ENCODE measurements around the gene S100A3. TPM values are rescaled to one million over a fixed set of nuclear protein-coding genes. Genes with fewer than 3 reads are reported as not detected.

Gene S100A3
- polyA plus RNA-seq, 3 donors = 0.31 to 0.54 TPM; not detected in 1

DNA sequence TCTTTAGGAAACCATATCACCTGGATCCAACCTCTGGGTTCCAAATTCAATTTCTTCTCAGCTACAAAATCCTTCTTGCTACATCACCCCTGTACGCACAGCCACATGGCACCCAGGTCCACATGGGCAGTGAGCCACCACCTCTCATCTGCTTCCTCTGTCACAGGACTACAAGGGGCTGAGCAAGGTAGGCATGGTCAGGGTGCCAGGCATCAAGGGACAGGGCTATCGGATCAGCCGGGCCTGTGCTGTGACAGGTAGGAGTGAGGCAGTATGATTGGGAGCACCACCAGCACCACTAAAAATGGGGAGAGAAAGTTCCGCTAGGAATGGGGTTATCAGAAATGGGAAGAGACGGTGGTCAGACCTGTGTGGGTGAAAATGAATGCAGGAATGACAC, 42.7 kb downstream of the S100A3 start:
- peaks cover 11% of the 10 kb centered on the region for H3K4me1 Mint-ChIP-seq
- H3K36me3 Mint-ChIP-seq = no peaks in the 10 kb centered on the region
- H3K9me3 Mint-ChIP-seq = no peaks in the 10 kb centered on the region

GRCh38 chr1:153505576-153505975, 43.5 kb downstream of the S100A3 start:
- TF ChIP-seq, protein P1, sequence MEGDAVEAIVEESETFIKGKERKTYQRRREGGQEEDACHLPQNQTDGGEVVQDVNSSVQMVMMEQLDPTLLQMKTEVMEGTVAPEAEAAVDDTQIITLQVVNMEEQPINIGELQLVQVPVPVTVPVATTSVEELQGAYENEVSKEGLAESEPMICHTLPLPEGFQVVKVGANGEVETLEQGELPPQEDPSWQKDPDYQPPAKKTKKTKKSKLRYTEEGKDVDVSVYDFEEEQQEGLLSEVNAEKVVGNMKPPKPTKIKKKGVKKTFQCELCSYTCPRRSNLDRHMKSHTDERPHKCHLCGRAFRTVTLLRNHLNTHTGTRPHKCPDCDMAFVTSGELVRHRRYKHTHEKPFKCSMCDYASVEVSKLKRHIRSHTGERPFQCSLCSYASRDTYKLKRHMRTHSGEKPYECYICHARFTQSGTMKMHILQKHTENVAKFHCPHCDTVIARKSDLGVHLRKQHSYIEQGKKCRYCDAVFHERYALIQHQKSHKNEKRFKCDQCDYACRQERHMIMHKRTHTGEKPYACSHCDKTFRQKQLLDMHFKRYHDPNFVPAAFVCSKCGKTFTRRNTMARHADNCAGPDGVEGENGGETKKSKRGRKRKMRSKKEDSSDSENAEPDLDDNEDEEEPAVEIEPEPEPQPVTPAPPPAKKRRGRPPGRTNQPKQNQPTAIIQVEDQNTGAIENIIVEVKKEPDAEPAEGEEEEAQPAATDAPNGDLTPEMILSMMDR (IDR thresholded peaks at IDR 0.05) = no peak
- no peak overlapping the region for H3K4me3 Mint-ChIP-seq
- no peak overlapping the region for H3K9ac ChIP-seq (ENCODE audit: insufficient read depth, low read length, poor library complexity, severe bottlenecking)
- H3K27me3 Mint-ChIP-seq (ENCODE audit: low read depth in 3 of 3) = peaks cover 0 to 9% (median 4%) of the 10 kb centered on the region in 3 donors
- intact Hi-C loops (cut with micrococcal nuclease) = no loop called here
- no peaks in the 10 kb centered on the region for H3K36me3 ChIP-seq (replicated peaks in 1 of 2; ENCODE audit: control insufficient read depth in 1 of 2, insufficient read depth in 2 of 2, low read length in 2 of 2)
- H3K4me2 ChIP-seq (replicated peaks; ENCODE audit: extremely low read depth, low read length, poor library complexity, severe bottlenecking) = no peak overlapping the region
- H2AFZ ChIP-seq (ENCODE audit: insufficient read depth, low read depth, low read length, poor library complexity, severe bottlenecking) = no peak overlapping the region
- H3K4me3 ChIP-seq (replicated peaks in 1 of 3; ENCODE audit: low read depth in 2 of 3, low read length in 3 of 3) = no peak overlapping the region
- no peaks in the 10 kb centered on the region for H3K9me3 ChIP-seq (replicated peaks in 1 of 2; ENCODE audit: control insufficient read depth in 1 of 2, insufficient read depth in 1 of 2, low read length in 2 of 2)
- no peaks in the 10 kb centered on the region for H4K20me1 ChIP-seq (ENCODE audit: insufficient read depth, low read length)
- H3K4me1 ChIP-seq (ENCODE audit: control insufficient read depth in 1 of 2, insufficient read depth in 2 of 2, low read length in 2 of 2) = no peaks in the 10 kb centered on the region
- WGBS (ENCODE audit: insufficient coverage) = no CpG with 5 or more reads among the region's 1 CpG
- no peaks in the 10 kb centered on the region for H3K36me3 Mint-ChIP-seq
- DNase-seq = no peak
- no peaks in the 10 kb centered on the region for H3K9me3 Mint-ChIP-seq
- peaks cover 4% of the 10 kb centered on the region for H3K4me1 Mint-ChIP-seq
- no peak overlapping the region for H3K27ac ChIP-seq (ENCODE audit: low read depth in 1 of 2, low read length in 2 of 2)
- peak overlapping the region in 1 of 7 donors; percentile 6 for H3K27ac Mint-ChIP-seq
- H3K79me2 ChIP-seq (ENCODE audit: insufficient read depth, low read length) = no peaks in the 10 kb centered on the region
- no peaks in the 10 kb centered on the region for H3K27me3 ChIP-seq (ENCODE audit: control insufficient read depth in 2 of 2, insufficient read depth in 2 of 2, low read length in 2 of 2)

More for the DNA sequence above, 42.7 kb downstream of the S100A3 start:
- no peaks in the 10 kb centered on the region for H3K9me3 ChIP-seq (replicated peaks in 1 of 2; ENCODE audit: control insufficient read depth in 1 of 2, insufficient read depth in 1 of 2, low read length in 2 of 2)
- H4K20me1 ChIP-seq (ENCODE audit: insufficient read depth, low read length) = no peaks in the 10 kb centered on the region
- H3K27ac ChIP-seq (ENCODE audit: low read depth in 1 of 2, low read length in 2 of 2) = no peak overlapping the region
- intact Hi-C loops (cut with micrococcal nuclease) = no loop called here
- TF ChIP-seq, protein P1 (IDR thresholded peaks at IDR 0.05) = no peak
- H3K4me1 ChIP-seq (ENCODE audit: control insufficient read depth in 1 of 2, insufficient read depth in 2 of 2, low read length in 2 of 2) = peaks cover 4 to 7% of the 10 kb centered on the region in 2 donors
- no peaks in the 10 kb centered on the region for H3K36me3 ChIP-seq (replicated peaks in 1 of 2; ENCODE audit: control insufficient read depth in 1 of 2, insufficient read depth in 2 of 2, low read length in 2 of 2)
- no peak overlapping the region for H3K4me2 ChIP-seq (replicated peaks; ENCODE audit: extremely low read depth, low read length, poor library complexity, severe bottlenecking)
- no peaks in the 10 kb centered on the region for H3K79me2 ChIP-seq (ENCODE audit: insufficient read depth, low read length)
- 92% methylated on average over 5 of the region's 5 CpGs for WGBS (ENCODE audit: insufficient coverage)
- no peaks in the 10 kb centered on the region for H3K27me3 ChIP-seq (ENCODE audit: control insufficient read depth in 2 of 2, insufficient read depth in 2 of 2, low read length in 2 of 2)
- no peak overlapping the region for H3K4me3 Mint-ChIP-seq
- H2AFZ ChIP-seq (ENCODE audit: insufficient read depth, low read depth, low read length, poor library complexity, severe bottlenecking) = no peak overlapping the region
- no peak for DNase-seq
- H3K9ac ChIP-seq (ENCODE audit: insufficient read depth, low read length, poor library complexity, severe bottlenecking) = no peak overlapping the region
- H3K27me3 Mint-ChIP-seq (ENCODE audit: low read depth in 3 of 3) = peaks cover 0 to 8% (median 3%) of the 10 kb centered on the region in 3 donors
- H3K4me3 ChIP-seq (replicated peaks in 1 of 3; ENCODE audit: low read depth in 2 of 3, low read length in 3 of 3) = no peak overlapping the region
- no peak overlapping the region for H3K27ac Mint-ChIP-seq
